Right lobe of liver (tissue), 4 donors: ENCODE data around the gene ALK.

ENCODE experiments used
- CTCF ChIP-seq, 4 donors: fragments of 200-600 bp in 3 of 4; fragments of 450-650 bp in 1 of 4; IDR thresholded peaks; one replicate each; pipeline versions ENCODE4 v1.5.1 to v1.8.0; 2016 to 2022; ENCODE audit warnings: antibody characterized with exemption in 4 of 4, mild to moderate bottlenecking in 2 of 4
- POLR2A ChIP-seq: fragments of 450-650 bp; IDR thresholded peaks from one replicate; pipeline ENCODE4 v1.6.1; 2017; ENCODE audit warnings: antibody characterized with exemption, mild to moderate bottlenecking
- donor health status: DM: no; HTN: no; CAD: no.
- donor health status: DM: no; HTN: no; CAD: no.
- donor health status: DM: no; HTN: yes; CAD: no.

GRCh38 chr2:29644949-29645348 is 276.4 kb downstream of the ALK start:
- no peak for TF ChIP-seq CTCF (IDR thresholded peaks at IDR 0.05)
- TF ChIP-seq POLR2A = no peak
